Subcutaneous adipose tissue (tissue), 4 donors: ENCODE data around the gene GPR176. TPM values are rescaled to one million over a fixed set of nuclear protein-coding genes. Genes with fewer than 3 reads are reported as not detected.

Experiments
- CTCF ChIP-seq: fragments of 450-650 bp; IDR thresholded peaks from one replicate; pipeline ENCODE4 v1.5.1; 2016; ENCODE audit warnings: low read depth, mild to moderate bottlenecking, control low read depth, antibody characterized with exemption, moderate library complexity
- total RNA-seq, 4 donors: library from RNA; depleted of rRNA; stranded (reverse); fragments of >200 nt; gene quantifications; one replicate each; pipeline ENCODE4 v1.1.0, GENCODE V29; 2016

Gene GPR176
- total RNA-seq, 4 donors from 2014 or later: 3.8 to 13.0 (median 9.5) TPM

- no peak for TF ChIP-seq CTCF
Measured at GRCh38 chr15:39833515-39833981, 86.5 kb downstream of the GPR176 start.

GRCh38 chr15:39830166-39830565, 89.9 kb downstream of the GPR176 start:
- no peak for TF ChIP-seq CTCF

DNA sequence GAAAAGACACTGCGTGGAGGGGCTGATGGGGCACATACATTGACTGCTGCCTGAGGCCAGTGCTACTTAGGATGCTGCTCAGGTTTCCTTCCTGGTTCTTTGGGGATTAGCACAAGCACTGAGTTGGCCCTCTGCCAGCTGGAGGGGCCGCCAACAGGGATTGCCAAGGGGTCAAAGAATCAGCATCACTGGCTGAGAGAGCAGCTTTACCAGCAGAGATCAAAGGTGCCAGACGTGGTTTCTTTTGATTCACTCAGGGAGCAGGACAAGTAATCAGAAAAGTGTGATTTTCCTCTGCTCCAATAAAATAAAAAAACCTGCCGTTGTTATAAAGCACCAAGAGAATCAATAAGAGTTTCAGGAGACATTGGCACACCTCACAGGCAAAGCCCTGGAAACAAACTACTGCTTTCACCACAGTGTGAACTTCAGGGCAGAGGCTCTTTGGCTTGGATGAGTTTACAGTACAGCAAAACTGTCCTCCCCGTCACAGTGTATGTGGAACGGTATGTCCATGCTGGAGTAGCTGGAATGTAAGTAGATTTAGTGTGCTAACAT, 91.6 kb downstream of the GPR176 start:
- TF ChIP-seq CTCF: no peak

DNA sequence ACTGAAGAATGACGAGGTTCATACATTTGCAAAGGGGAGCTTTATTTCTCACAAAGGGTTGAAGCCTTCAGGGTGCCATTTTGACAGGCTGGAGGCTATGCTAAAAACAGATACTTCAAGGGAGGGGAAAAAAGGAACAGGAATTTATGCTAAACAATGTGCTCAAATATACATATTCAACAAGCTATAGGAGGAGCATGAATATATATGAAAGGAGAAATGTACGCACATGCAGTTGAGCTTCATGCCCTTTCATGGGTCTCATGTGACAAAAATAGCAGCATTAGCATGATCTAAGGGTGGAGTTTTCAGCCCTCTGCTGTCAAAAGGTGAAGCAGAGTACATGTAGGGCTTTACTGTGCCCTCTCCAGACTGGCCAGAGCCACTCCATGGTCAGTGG, 93.1 kb downstream of the GPR176 start:
- no peak for TF ChIP-seq CTCF

DNA sequence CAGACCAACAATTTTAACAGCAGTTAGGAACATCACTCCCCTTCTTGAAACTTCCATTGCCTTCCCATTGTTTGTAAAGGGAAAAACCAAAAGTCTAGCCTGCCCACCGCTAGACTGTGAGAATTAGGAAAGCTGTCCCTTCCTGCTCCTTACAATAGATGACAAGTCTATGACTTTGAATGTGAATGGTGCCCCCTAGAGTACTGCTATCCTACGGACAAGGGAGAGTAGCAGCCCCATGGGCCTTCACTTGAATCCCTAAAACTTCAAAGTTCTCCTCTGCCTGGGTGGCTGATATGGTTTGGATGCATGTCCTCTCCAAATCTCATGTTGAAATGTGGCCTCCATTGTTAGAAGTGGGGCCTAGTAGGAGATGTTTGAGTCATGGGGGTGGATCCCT, 96.4 kb downstream of the GPR176 start:
- no peak for TF ChIP-seq CTCF

- no peak for TF ChIP-seq CTCF
Measured at GRCh38 chr15:39820050-39820602, 99.9 kb downstream of the GPR176 start.

DNA sequence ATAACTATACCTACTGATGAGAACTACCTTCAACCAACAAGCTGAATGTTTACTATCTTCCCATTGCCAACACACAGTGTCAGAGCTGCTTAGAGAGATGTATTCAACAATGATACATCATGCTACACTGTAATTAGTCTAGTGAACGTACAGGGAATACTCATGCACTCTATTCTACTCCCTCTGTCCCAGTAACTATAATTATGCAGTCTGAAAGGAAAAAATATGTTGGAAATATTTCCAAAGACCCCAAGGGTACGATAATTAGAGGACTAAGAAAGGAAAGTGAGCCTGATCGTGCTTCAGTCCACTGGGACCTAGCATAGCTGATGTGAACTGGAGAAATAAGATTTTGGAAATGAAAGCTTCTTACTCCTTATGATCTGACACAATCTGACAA, 100.5 kb downstream of the GPR176 start:
- no peak for TF ChIP-seq CTCF
